Hepatocyte (in vitro differentiated cells): ENCODE data around the gene IGFLR1. TPM values are rescaled to one million over a fixed set of nuclear protein-coding genes. Genes with fewer than 3 reads are reported as not detected.

Source experiments
- DNase-seq: peaks from one replicate; pipeline ENCODE4 v3.0.0-alpha.2; 2016; ENCODE audit warnings: low spot score
- H2AFZ ChIP-seq: fragments of 200-600 bp; sonication (generic); 2 replicates; pipeline ENCODE4 v1.6.0; 2016; ENCODE audit warnings: antibody characterized with exemption, mild to moderate bottlenecking
- H3K27ac ChIP-seq: fragments of 200-600 bp; sonication (generic); 2 replicates; pipeline ENCODE4 v1.5.1; 2016; ENCODE audit warnings: mild to moderate bottlenecking
- H3K27me3 ChIP-seq: fragments of 200-600 bp; sonication (generic); 2 replicates; pipeline ENCODE4 v1.6.1; 2016
- H3K36me3 ChIP-seq: fragments of 200-600 bp; sonication (generic); replicated peaks from 2 replicates; pipeline ENCODE4 v1.5.1; 2016; ENCODE audit warnings: low read depth; ENCODE audit not compliant: insufficient read depth
- H3K4me1 ChIP-seq: fragments of 200-600 bp; sonication (generic); 2 replicates; pipeline ENCODE4 v1.5.1; 2016; ENCODE audit warnings: mild to moderate bottlenecking, moderate library complexity; ENCODE audit not compliant: insufficient read depth
- H3K4me2 ChIP-seq: fragments of 200-600 bp; sonication (generic); 2 replicates; pipeline ENCODE4 v1.6.0; 2016
- H3K4me3 ChIP-seq: fragments of 200-600 bp; sonication (generic); 2 replicates; pipeline ENCODE4 v1.5.1; 2016; ENCODE audit warnings: mild to moderate bottlenecking
- H3K79me2 ChIP-seq: fragments of 200-600 bp; sonication (generic); 2 replicates; pipeline ENCODE4 v1.6.0; 2017; ENCODE audit warnings: mild to moderate bottlenecking
- H3K9me2 ChIP-seq: fragments of 200-600 bp; sonication (generic); replicated peaks from 2 replicates; pipeline ENCODE4 v1.6.0; 2017; ENCODE audit warnings: mild to moderate bottlenecking; ENCODE audit not compliant: insufficient read depth
- H3K9me3 ChIP-seq: fragments of 200-600 bp; sonication (generic); 2 replicates; pipeline ENCODE4 v1.5.1; 2016; ENCODE audit warnings: low read depth, mild to moderate bottlenecking
- H4K20me1 ChIP-seq: fragments of 200-600 bp; sonication (generic); 2 replicates; pipeline ENCODE4 v1.6.0; 2016; ENCODE audit warnings: mild to moderate bottlenecking; ENCODE audit not compliant: insufficient read depth, poor library complexity, severe bottlenecking
- EZH2 ChIP-seq: fragments of 200-600 bp; sonication (generic); IDR thresholded peaks from 2 replicates; pipeline ENCODE4 v1.6.1; 2016; ENCODE audit warnings: antibody characterized with exemption, mild to moderate bottlenecking, borderline replicate concordance
- EZH2phosphoT487 ChIP-seq: fragments of 200-600 bp; sonication (generic); IDR thresholded peaks from one replicate; pipeline ENCODE4 v1.6.1; 2018; ENCODE audit warnings: antibody characterized with exemption, mild to moderate bottlenecking, low read depth, moderate library complexity; ENCODE audit not compliant: unreplicated experiment, severe bottlenecking
- WGBS: methylation state at CpG from one replicate; pipeline ENCODE4 v1.1.6; 2016; ENCODE audit warnings: low lambda C conversion rate; ENCODE audit errors: missing lambda C conversion rate; 5-methylcytosine and 5-hydroxymethylcytosine counted together
- polyA plus RNA-seq: library from polyadenylated mRNA; unstranded; fragments of >200 nt; fragmentation: Nextera tagmentation; extraction: Ambion mirVana; gene quantifications from 2 replicates; pipeline ENCODE4 v1.2.1, GENCODE V29; 2016
- total RNA-seq: library from RNA; depleted of rRNA; stranded (reverse); fragments of >200 nt; gene quantifications from 2 replicates; pipeline ENCODE4 v1.2.3, GENCODE V29; 2014
- TF ChIP-seq, protein P1 (sequence below): fragments of 200-600 bp; sonication (generic); IDR thresholded peaks from 2 replicates; pipeline ENCODE4 v1.5.1; 2016; ENCODE audit warnings: antibody characterized with exemption, mild to moderate bottlenecking; ENCODE audit not compliant: poor library complexity

Gene IGFLR1
- total and polyA plus RNA-seq, 2 experiments from 2014 or later: 4.5 to 5.6 TPM

DNA sequence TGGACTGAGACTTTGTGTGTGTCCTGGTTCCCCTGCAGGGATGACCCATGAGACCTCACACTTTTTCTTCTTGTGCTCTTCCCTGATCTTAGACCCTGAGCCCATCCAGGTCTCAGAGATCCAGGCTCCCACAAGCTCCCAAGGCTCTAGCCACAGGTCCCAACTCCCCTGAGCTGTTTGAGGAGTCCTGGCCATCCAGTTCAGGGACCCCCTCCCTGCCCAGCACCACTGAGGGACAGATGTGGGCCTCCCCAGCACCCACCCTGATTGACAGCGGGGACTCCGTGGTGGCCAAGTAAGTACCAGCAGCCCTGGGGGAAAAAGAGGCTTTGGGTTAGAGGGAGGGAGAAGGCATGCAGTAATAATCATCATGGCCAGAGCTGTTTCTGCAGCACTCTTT lies 17.4 kb upstream of the IGFLR1 start:
- no peak for DNase-seq
- no peak overlapping the region for H2AFZ ChIP-seq
- no peak overlapping the region for H3K4me3 ChIP-seq
- H3K79me2 ChIP-seq: peaks cover 22% of the 10 kb centered on the region
- H3K36me3 ChIP-seq: no peaks in the 10 kb centered on the region
- TF ChIP-seq, protein P1, sequence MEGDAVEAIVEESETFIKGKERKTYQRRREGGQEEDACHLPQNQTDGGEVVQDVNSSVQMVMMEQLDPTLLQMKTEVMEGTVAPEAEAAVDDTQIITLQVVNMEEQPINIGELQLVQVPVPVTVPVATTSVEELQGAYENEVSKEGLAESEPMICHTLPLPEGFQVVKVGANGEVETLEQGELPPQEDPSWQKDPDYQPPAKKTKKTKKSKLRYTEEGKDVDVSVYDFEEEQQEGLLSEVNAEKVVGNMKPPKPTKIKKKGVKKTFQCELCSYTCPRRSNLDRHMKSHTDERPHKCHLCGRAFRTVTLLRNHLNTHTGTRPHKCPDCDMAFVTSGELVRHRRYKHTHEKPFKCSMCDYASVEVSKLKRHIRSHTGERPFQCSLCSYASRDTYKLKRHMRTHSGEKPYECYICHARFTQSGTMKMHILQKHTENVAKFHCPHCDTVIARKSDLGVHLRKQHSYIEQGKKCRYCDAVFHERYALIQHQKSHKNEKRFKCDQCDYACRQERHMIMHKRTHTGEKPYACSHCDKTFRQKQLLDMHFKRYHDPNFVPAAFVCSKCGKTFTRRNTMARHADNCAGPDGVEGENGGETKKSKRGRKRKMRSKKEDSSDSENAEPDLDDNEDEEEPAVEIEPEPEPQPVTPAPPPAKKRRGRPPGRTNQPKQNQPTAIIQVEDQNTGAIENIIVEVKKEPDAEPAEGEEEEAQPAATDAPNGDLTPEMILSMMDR: no peak
- TF ChIP-seq EZH2 (no peak), EZH2phosphoT487 (no peak)
- 96% methylated on average over 2 of the region's 2 CpGs for WGBS
- no peak overlapping the region for H3K27ac ChIP-seq
- no peaks in the 10 kb centered on the region for H4K20me1 ChIP-seq
- no peaks in the 10 kb centered on the region for H3K9me2 ChIP-seq
- H3K4me1 ChIP-seq: peaks cover 28% of the 10 kb centered on the region
- H3K4me2 ChIP-seq: no peak overlapping the region
- peaks cover 2% of the 10 kb centered on the region for H3K27me3 ChIP-seq
- no peaks in the 10 kb centered on the region for H3K9me3 ChIP-seq

DNA sequence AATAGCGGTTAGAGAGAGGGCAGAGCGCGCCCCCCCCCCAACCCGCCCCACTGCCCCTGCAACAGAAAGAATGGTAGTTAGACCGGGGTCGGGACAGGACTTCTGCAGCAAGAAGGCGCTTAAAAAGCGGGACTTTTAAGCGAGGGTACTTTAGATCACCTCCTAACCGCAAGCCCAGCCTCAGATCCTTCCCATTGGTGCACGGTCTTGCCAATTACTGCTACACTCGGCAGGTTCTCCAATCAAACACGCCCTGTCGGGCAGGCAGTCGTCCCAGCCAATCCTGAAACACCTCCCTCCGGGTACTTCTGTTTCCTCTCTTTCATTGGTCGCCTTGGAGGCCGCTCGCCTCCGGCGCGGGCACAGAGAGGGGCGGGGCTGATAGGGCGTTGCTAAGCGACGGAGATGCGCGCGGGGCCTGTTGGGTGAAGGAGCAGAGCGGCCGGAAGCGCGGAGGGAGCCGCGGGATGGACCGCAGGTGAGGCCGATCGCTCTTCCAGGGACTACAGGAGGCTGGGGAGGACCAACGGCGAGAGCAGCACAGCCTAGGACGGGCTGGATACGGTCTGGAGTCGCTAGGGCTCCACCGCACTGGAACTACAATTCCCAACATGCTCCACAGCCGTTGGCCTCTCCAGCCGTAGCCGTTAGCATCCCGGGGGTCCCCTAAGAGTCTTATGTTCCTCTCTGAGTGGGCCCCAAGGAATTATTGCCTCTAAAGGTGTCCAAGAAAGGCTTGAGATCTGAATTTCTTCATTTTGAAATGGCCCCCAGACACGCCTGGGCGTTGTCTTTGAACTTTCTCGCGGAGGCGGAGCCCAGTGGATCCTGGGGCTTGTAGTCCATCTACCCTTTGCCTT lies 15.7 kb upstream of the IGFLR1 start, which contains the start of gene PROSER3:
TSS of gene PROSER3 (plus strand) at position 428 of the 860 bp plus-strand sequence. CDS start at position 468, 40 bp downstream.
- H3K4me3 ChIP-seq: peak within 1 kb of the TSS; percentile 43
- H3K79me2 ChIP-seq: peaks cover 22% of the 10 kb centered on the region
- peak within 1 kb of the TSS; percentile 77 for H3K4me2 ChIP-seq
- no peaks in the 10 kb centered on the region for H3K36me3 ChIP-seq
- no peaks in the 10 kb centered on the region for H3K9me3 ChIP-seq
- peak within 1 kb of the TSS; percentile 97 for H3K27ac ChIP-seq
- DNase-seq: peak; percentile 98
- under 1% methylated on average over 52 of the region's 53 CpGs for WGBS
- H4K20me1 ChIP-seq: no peaks in the 10 kb centered on the region
- no peak for TF ChIP-seq EZH2
- no peak for TF ChIP-seq EZH2phosphoT487
- TF ChIP-seq, protein P1: no peak
- peak within 1 kb of the TSS; percentile 58 for H2AFZ ChIP-seq
- peaks cover 2% of the 10 kb centered on the region for H3K27me3 ChIP-seq
- peaks cover 28% of the 10 kb centered on the region for H3K4me1 ChIP-seq
- no peaks in the 10 kb centered on the region for H3K9me2 ChIP-seq

DNA sequence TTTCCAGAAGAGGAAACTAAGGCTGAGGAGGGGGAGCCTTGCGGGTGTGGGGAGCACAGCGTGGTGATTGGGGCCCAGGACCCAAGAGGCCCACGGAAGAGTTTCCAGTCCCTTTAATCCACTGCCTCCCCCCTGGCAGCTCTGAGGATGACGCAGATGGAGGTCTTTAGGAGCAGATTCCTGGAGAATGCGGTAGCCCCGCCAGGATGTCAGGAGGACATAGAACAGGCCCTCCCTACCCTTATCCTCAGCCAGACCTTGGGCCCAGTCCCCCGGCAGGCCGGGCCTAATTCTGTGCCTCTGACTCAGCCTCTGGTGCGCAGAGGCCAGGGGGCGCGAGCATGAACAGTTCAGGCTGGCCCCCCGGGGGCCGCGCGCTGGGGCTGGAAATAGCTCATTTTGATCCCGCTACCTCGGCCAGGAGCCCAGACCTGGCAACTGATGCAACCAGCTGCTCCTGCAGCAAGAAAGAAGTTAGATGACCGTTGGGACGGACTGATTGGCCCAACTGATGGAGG lies 15.0 kb upstream of the IGFLR1 start:
- no peak overlapping the region for H3K4me3 ChIP-seq
- TF ChIP-seq EZH2 (no peak), EZH2phosphoT487 (no peak)
- TF ChIP-seq, protein P1: no peak
- H3K27me3 ChIP-seq: peaks cover 2% of the 10 kb centered on the region
- H4K20me1 ChIP-seq: no peaks in the 10 kb centered on the region
- H2AFZ ChIP-seq: no peak overlapping the region
- no peaks in the 10 kb centered on the region for H3K36me3 ChIP-seq
- DNase-seq: peak; percentile 92
- no peaks in the 10 kb centered on the region for H3K9me3 ChIP-seq
- no peaks in the 10 kb centered on the region for H3K9me2 ChIP-seq
- H3K79me2 ChIP-seq: peaks cover 22% of the 10 kb centered on the region
- H3K4me1 ChIP-seq: peaks cover 28% of the 10 kb centered on the region
- H3K4me2 ChIP-seq: peak overlapping the region; percentile 74
- peak overlapping the region; percentile 97 for H3K27ac ChIP-seq
- WGBS: 11% methylated on average over 18 of the region's 19 CpGs
